ENCODE measurements around the gene STX1B. TPM values are rescaled to one million over a fixed set of nuclear protein-coding genes. Genes with fewer than 3 reads are reported as not detected.

Gene STX1B
- total and polyA plus RNA-seq, 2 of the 8 experiments (the other 6 are each of a cell fraction or from before 2014, with no cell fraction given), result 8.9 to 20.2 TPM

DNA sequence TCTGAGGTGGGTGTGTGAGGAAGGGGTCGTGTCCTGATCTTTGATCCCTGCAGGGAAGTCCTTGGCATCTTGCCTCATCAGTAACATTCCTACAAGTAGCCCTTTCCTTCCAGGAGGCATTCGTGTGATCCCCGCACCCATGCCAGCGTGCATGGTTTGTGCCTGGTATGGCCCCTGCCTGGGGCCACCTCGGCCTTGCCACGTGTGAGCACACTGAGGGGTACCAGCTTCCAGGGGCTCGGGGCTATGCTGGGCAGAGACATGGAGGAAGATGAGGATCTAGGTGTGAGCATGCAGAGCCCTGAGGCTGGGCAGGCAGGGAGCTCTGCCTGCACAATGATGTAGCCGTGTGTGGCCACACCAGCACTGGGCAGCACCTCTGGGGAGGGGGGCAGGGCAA, 19.4 kb downstream of the STX1B start (continued):
- no peak for TF ChIP-seq KDM1A (IDR thresholded peaks at IDR 0.05; ENCODE audit: borderline replicate concordance, low read length)
- TF ChIP-seq, protein P1, sequence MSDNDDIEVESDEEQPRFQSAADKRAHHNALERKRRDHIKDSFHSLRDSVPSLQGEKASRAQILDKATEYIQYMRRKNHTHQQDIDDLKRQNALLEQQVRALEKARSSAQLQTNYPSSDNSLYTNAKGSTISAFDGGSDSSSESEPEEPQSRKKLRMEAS (IDR thresholded peaks at IDR 0.05), result no peak
- TF ChIP-seq BRCA1 (IDR thresholded peaks at IDR 0.05; ENCODE audit: low read depth, low read length), result no peak
- TF ChIP-seq CHD1 (IDR thresholded peaks at IDR 0.05; ENCODE audit: low read depth, low read length), result no peak
- TF ChIP-seq GABPA (IDR thresholded peaks at IDR 0.05; ENCODE audit: borderline replicate concordance, insufficient read depth, low read length), result no peak
- TF ChIP-seq CTBP2 (IDR thresholded peaks at IDR 0.05; ENCODE audit: borderline replicate concordance, insufficient read depth, insufficient read length, low read length), result no peak
